ENCODE measurements around the gene IL18R1. TPM values are rescaled to one million over a fixed set of nuclear protein-coding genes. Genes with fewer than 3 reads are reported as not detected.

Gene IL18R1
- total RNA-seq, 6 donors from 2014 or later, result 9.4 to 46.9 (median 34.8) TPM

- H3K27me3 ChIP-seq, result no peaks in the 10 kb centered on the region
- WGBS, 2 donors, result 95% methylated on average over 2 to 3 of the region's 3 CpGs
- ATAC-seq (ENCODE audit: low FRiP score in 2 of 2) (peak in 1 of 2 donors; percentile 43), DNase-seq (no peak)
- no peaks in the 10 kb centered on the region for H3K4me1 ChIP-seq
- peaks cover 0 to 70% (median 4%) of the 10 kb centered on the region in 4 donors for H3K36me3 ChIP-seq
- no peak overlapping the region for H3K27ac ChIP-seq
- H3K9me3 ChIP-seq, result peaks cover 3 to 20% (median 10%) of the 10 kb centered on the region in 4 donors
- TF ChIP-seq CTCF (IDR thresholded peaks at IDR 0.05), result no peak
- TF ChIP-seq POLR2AphosphoS5 (IDR thresholded peaks at IDR 0.05), result no peak
- TF ChIP-seq POLR2A (IDR thresholded peaks at IDR 0.05), result no peak
- TF ChIP-seq EP300 (IDR thresholded peaks at IDR 0.05), result no peak
- no peak overlapping the region for H3K4me3 ChIP-seq
These were observed 31.4 kb downstream of the IL18R1 start for GRCh38 chr2:102386867-102387541.

- 85 to 98% methylated on average over 6 to 7 of the region's 7 CpGs for WGBS, 2 donors
These were observed 32.4 kb downstream of the IL18R1 start for GRCh38 chr2:102387763-102388546.

GRCh38 chr2:102391565-102391964 is 36.0 kb downstream of the IL18R1 start:
- WGBS, 2 donors, result 70 to 76% methylated on average over 2 of the region's 2 CpGs
- H3K9me3 ChIP-seq, result no peaks in the 10 kb centered on the region
- no peaks in the 10 kb centered on the region for H3K4me1 ChIP-seq
- DNase-seq (no peak), ATAC-seq (ENCODE audit: low FRiP score in 2 of 2) (no peak)
- no peak overlapping the region for H3K4me3 ChIP-seq
- TF ChIP-seq CTCF (IDR thresholded peaks at IDR 0.05) (no peak), EP300 (IDR thresholded peaks at IDR 0.05) (no peak), POLR2A (IDR thresholded peaks at IDR 0.05) (no peak), POLR2AphosphoS5 (IDR thresholded peaks at IDR 0.05) (no peak)
- H3K36me3 ChIP-seq, result peaks cover 0 to 38% (median 4%) of the 10 kb centered on the region in 4 donors
- H3K27me3 ChIP-seq, result no peaks in the 10 kb centered on the region
- H3K27ac ChIP-seq, result peak overlapping the region in 1 of 4 donors; percentile 8

More at GRCh38 chr2:102387763-102388546, 32.4 kb downstream of the IL18R1 start:
- Histone ChIP-seq H3K36me3 (peaks cover 0 to 64% (median 4%) of the 10 kb centered on the region in 4 donors), H3K4me3 (no peak overlapping the region), H3K27me3 (no peaks in the 10 kb centered on the region), H3K27ac (no peak overlapping the region), H3K4me1 (no peaks in the 10 kb centered on the region), H3K9me3 (peaks cover 3 to 14% (median 8%) of the 10 kb centered on the region in 4 donors)
- ATAC-seq (ENCODE audit: low FRiP score in 2 of 2) (peak in 1 of 2 donors; percentile 66), DNase-seq (no peak)
- no peak for TF ChIP-seq POLR2AphosphoS5 (IDR thresholded peaks at IDR 0.05)
- TF ChIP-seq POLR2A (IDR thresholded peaks at IDR 0.05), result no peak
- no peak for TF ChIP-seq EP300 (IDR thresholded peaks at IDR 0.05)
- TF ChIP-seq CTCF (IDR thresholded peaks at IDR 0.05), result no peak

GRCh38 chr2:102392096-102392495 is 36.5 kb downstream of the IL18R1 start:
- Histone ChIP-seq H3K4me1 (no peaks in the 10 kb centered on the region), H3K4me3 (no peak overlapping the region), H3K9me3 (no peaks in the 10 kb centered on the region), H3K27ac (peak overlapping the region in 1 of 4 donors; percentile 8), H3K27me3 (no peaks in the 10 kb centered on the region), H3K36me3 (peaks cover 0 to 38% (median 4%) of the 10 kb centered on the region in 4 donors)
- ATAC-seq (ENCODE audit: low FRiP score in 2 of 2) (no peak), DNase-seq (no peak)
- TF ChIP-seq CTCF (IDR thresholded peaks at IDR 0.05), result no peak
- WGBS, 2 donors, result 77 to 98% methylated on average over 3 of the region's 3 CpGs
